Central memory CD8-positive, alpha-beta T cell (primary cell): ENCODE measurements around the gene PATL1.
"Not testable (repeated sequence)": the region's sequence is repeated elsewhere in the genome, so short reads cannot be mapped to it uniquely, and the experiment has no call there.

ENCODE experiments used
- ATAC-seq: fragments of 150-1000 bp; cut with Tn5 transposase; replicated peaks from 2 replicates; pipeline ENCODE4 v1.10.0; 2022; ENCODE audit warnings: mild to moderate bottlenecking, moderate FRiP score, moderate number of reproducible peaks; ENCODE audit not compliant: poor library complexity, severe bottlenecking; ENCODE audit errors: extremely low read depth
- DNase-seq, 2 donors: peaks; one replicate each; pipeline ENCODE4 v3.0.0; 2021; ENCODE audit warnings: low spot score in 2 of 2
- H3K27ac Mint-ChIP-seq: one replicate; pipeline ENCODE4 v1.8.0; 2022; ENCODE audit warnings: low read depth, mild to moderate bottlenecking, moderate library complexity, mixed read lengths
- H3K27me3 Mint-ChIP-seq: one replicate; pipeline ENCODE4 v1.8.0; 2022; ENCODE audit warnings: mixed read lengths
- H3K36me3 Mint-ChIP-seq: one replicate; pipeline ENCODE4 v1.8.0; 2022; ENCODE audit warnings: mild to moderate bottlenecking, moderate library complexity, mixed read lengths; ENCODE audit not compliant: insufficient read depth
- H3K4me1 Mint-ChIP-seq: one replicate; pipeline ENCODE4 v1.8.0; 2022; ENCODE audit warnings: mixed read lengths
- H3K4me3 Mint-ChIP-seq: one replicate; pipeline ENCODE4 v1.8.0; 2022; ENCODE audit warnings: mild to moderate bottlenecking, moderate library complexity, mixed read lengths
- H3K9me3 Mint-ChIP-seq: one replicate; pipeline ENCODE4 v1.8.0; 2022; ENCODE audit warnings: mixed read lengths

PATL1 gene

GRCh38 chr11:59668950-59669610 is at the start of gene PATL1:
Gene PATL1 (minus strand): TSS chr11:59669037. CDS start chr11:59668895, 142 bp downstream.
- no peaks in the 10 kb centered on the region for H3K27me3 Mint-ChIP-seq
- H3K4me3 Mint-ChIP-seq = peak within 1 kb of the TSS; percentile 93
- H3K4me1 Mint-ChIP-seq = peaks cover 35% of the 10 kb centered on the region

GRCh38 chr11:59716051-59716450 is 47.2 kb upstream of the PATL1 start:
- Mint-ChIP-seq H3K4me3 (no peak overlapping the region), H3K27ac (no peak overlapping the region), H3K27me3 (peaks cover 57% of the 10 kb centered on the region), H3K4me1 (no peaks in the 10 kb centered on the region), H3K36me3 (no peaks in the 10 kb centered on the region), H3K9me3 (no peaks in the 10 kb centered on the region)
- DNase-seq = no peak
- no peak for ATAC-seq

More at GRCh38 chr11:59668950-59669610, at the start of gene PATL1:
- Mint-ChIP-seq H3K9me3 (no peaks in the 10 kb centered on the region), H3K27ac (peak within 1 kb of the TSS; percentile 98), H3K36me3 (peaks cover 29% of the 10 kb centered on the region)
- peak; percentile 93 for ATAC-seq
- peak; percentile 96 to 99 for DNase-seq

GRCh38 chr11:59713745-59714144 is 44.9 kb upstream of the PATL1 start, which contains the start of gene OR10V1:
Gene OR10V1 (minus strand): TSS chr11:59713845. CDS start chr11:59713845, 0 bp downstream.
- H3K9me3 Mint-ChIP-seq = no peaks in the 10 kb centered on the region
- H3K27ac Mint-ChIP-seq = no peak within 1 kb of the TSS
- H3K4me3 Mint-ChIP-seq = no peak within 1 kb of the TSS
- H3K36me3 Mint-ChIP-seq = no peaks in the 10 kb centered on the region
- DNase-seq = no peak
- peaks cover 50% of the 10 kb centered on the region for H3K27me3 Mint-ChIP-seq
- no peak for ATAC-seq
- H3K4me1 Mint-ChIP-seq = no peaks in the 10 kb centered on the region

GRCh38 chr11:59710136-59710847 is 41.5 kb upstream of the PATL1 start:
- no peaks in the 10 kb centered on the region for H3K36me3 Mint-ChIP-seq
- no peak for ATAC-seq
- H3K4me1 Mint-ChIP-seq = no peaks in the 10 kb centered on the region
- H3K27ac Mint-ChIP-seq = no peak overlapping the region
- no peak for DNase-seq
- no peaks in the 10 kb centered on the region for H3K9me3 Mint-ChIP-seq
- no peak overlapping the region for H3K4me3 Mint-ChIP-seq
- peaks cover 55% of the 10 kb centered on the region for H3K27me3 Mint-ChIP-seq

GRCh38 chr11:59708537-59708936 is 39.7 kb upstream of the PATL1 start:
- Mint-ChIP-seq H3K4me1 (no peaks in the 10 kb centered on the region), H3K27me3 (peaks cover 59% of the 10 kb centered on the region), H3K36me3 (no peaks in the 10 kb centered on the region), H3K4me3 (no peak overlapping the region), H3K27ac (no peak overlapping the region), H3K9me3 (no peaks in the 10 kb centered on the region)
- ATAC-seq (no peak), DNase-seq (no peak)

GRCh38 chr11:59707371-59707770 is 38.5 kb upstream of the PATL1 start:
- Mint-ChIP-seq H3K9me3 (no peaks in the 10 kb centered on the region), H3K4me1 (no peaks in the 10 kb centered on the region), H3K36me3 (no peaks in the 10 kb centered on the region), H3K27ac (no peak overlapping the region), H3K4me3 (no peak overlapping the region), H3K27me3 (peaks cover 49% of the 10 kb centered on the region)
- DNase-seq = no peak
- ATAC-seq = no peak

- Mint-ChIP-seq H3K4me1 (no peaks in the 10 kb centered on the region), H3K27me3 (peaks cover 56% of the 10 kb centered on the region), H3K27ac (no peak overlapping the region), H3K36me3 (no peaks in the 10 kb centered on the region), H3K4me3 (no peak overlapping the region), H3K9me3 (no peaks in the 10 kb centered on the region)
- ATAC-seq = no peak
- DNase-seq = no peak
Observed at GRCh38 chr11:59706518-59707285, 37.9 kb upstream of the PATL1 start.

- Mint-ChIP-seq H3K27me3 (peaks cover 57% of the 10 kb centered on the region), H3K9me3 (no peaks in the 10 kb centered on the region), H3K36me3 (no peaks in the 10 kb centered on the region), H3K27ac (no peak overlapping the region), H3K4me3 (no peak overlapping the region), H3K4me1 (no peaks in the 10 kb centered on the region)
- ATAC-seq = no peak
- no peak for DNase-seq
Observed at GRCh38 chr11:59705294-59705693, 36.5 kb upstream of the PATL1 start.

GRCh38 chr11:59703515-59703914 is 34.7 kb upstream of the PATL1 start:
- not testable (repeated sequence) for H3K27ac Mint-ChIP-seq, H3K36me3 Mint-ChIP-seq, H3K4me1 Mint-ChIP-seq, H3K9me3 Mint-ChIP-seq, DNase-seq, H3K4me3 Mint-ChIP-seq, ATAC-seq
- H3K27me3 Mint-ChIP-seq = peaks cover 55% of the 10 kb centered on the region

GRCh38 chr11:59700157-59700556 is 31.3 kb upstream of the PATL1 start:
- H3K4me1 Mint-ChIP-seq = not testable (repeated sequence)

GRCh38 chr11:59698506-59698905 is 29.7 kb upstream of the PATL1 start:
- no peak for ATAC-seq
- DNase-seq = no peak
- H3K4me1 Mint-ChIP-seq = no peaks in the 10 kb centered on the region

More at GRCh38 chr11:59700157-59700556, 31.3 kb upstream of the PATL1 start:
- not testable (repeated sequence) for DNase-seq, H3K9me3 Mint-ChIP-seq, H3K4me3 Mint-ChIP-seq, H3K36me3 Mint-ChIP-seq, ATAC-seq, H3K27ac Mint-ChIP-seq
- peaks cover 43% of the 10 kb centered on the region for H3K27me3 Mint-ChIP-seq

GRCh38 chr11:59692915-59693314 is 24.1 kb upstream of the PATL1 start:
- DNase-seq = no peak
- ATAC-seq = no peak
- Mint-ChIP-seq H3K4me1 (no peaks in the 10 kb centered on the region), H3K9me3 (peaks cover 13% of the 10 kb centered on the region), H3K36me3 (no peaks in the 10 kb centered on the region), H3K27me3 (peaks cover 54% of the 10 kb centered on the region), H3K27ac (no peak overlapping the region), H3K4me3 (no peak overlapping the region)

More at GRCh38 chr11:59698506-59698905, 29.7 kb upstream of the PATL1 start:
- Mint-ChIP-seq H3K27ac (no peak overlapping the region), H3K4me3 (no peak overlapping the region), H3K27me3 (peaks cover 39% of the 10 kb centered on the region), H3K9me3 (peaks cover 5% of the 10 kb centered on the region), H3K36me3 (no peaks in the 10 kb centered on the region)
